Superior temporal gyrus (tissue), 1 donor: ENCODE results near the gene SULF2.

Experiments used
- DNase-seq: peaks from one replicate; pipeline ENCODE4 v3.0.0-alpha.2; 2016; ENCODE audit errors: extremely low spot score

The SULF2 gene

GRCh38 chr20:47669152-47669425 is 116.2 kb downstream of the SULF2 start:
- no peak for DNase-seq

- no peak for DNase-seq
Measured at GRCh38 chr20:47668313-47669151, 116.7 kb downstream of the SULF2 start.

GRCh38 chr20:47667531-47668312 is 117.6 kb downstream of the SULF2 start:
- DNase-seq: no peak

- no peak for DNase-seq
Measured at GRCh38 chr20:47667086-47667485, 118.2 kb downstream of the SULF2 start.

GRCh38 chr20:47666304-47666703 is 119.0 kb downstream of the SULF2 start:
- no peak for DNase-seq

DNA sequence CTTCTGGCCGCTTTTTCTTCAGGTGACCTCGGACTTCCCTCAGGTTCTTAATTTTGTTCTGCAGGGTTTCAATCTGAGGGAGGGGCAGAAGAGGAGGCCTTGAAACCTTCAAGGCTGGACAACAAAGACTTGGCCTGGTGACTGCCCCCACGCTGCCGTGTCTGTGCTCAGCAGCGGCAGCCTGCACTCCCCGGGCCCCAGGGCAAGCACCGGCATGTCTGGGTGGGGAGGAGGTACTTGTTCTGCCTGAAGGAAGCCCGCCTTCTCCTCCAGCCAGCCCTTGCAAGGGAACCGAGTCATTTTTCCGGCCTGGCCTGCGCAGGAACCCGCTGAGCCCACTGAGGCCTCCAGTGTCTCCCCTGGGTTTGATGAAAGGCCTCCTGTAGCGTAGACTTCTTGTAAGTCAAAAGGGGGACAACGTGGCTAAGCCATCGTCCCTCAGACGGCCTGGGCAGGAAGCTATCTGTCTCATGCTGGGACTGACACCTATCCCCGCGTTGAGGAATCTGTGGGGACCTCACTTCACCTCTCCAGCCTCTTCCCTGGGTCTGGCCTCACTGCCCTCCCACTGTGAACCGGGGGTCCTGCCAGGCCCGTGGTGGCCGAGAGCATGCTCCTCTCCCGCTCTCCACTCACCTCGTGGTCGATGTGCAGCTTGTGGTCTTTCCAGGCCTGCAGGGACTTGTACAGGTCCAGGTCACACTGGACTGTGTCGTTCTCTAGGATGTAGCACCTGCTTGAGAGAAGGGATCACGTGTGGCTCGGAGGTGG is 119.9 kb downstream of the SULF2 start:
- no peak for DNase-seq

GRCh38 chr20:47664744-47665143 is 120.5 kb downstream of the SULF2 start:
- no peak for DNase-seq

DNA sequence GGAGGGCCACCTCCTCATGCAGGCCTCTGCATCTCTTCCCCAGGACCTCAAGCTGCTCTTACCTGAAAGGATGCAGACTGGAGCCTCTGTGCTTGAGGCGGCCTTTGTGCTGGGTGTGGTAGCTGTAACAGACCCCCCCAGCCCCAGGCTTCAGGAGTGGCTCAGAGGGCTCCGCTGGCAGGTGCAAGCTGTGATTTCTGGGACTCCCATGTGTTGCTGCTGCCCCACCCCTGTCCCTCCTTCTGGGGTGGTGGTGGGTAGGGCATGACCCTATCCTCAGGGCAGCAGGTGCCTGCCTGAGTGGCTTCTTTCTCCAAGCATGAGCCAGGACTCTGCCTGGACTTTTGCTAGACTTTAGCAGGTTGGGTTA is 121.2 kb downstream of the SULF2 start:
- no peak for DNase-seq

- DNase-seq: peak; percentile 85
Measured at GRCh38 chr20:47663354-47664067, 121.8 kb downstream of the SULF2 start.

- DNase-seq: no peak
Measured at GRCh38 chr20:47662483-47663353, 122.6 kb downstream of the SULF2 start.

DNA sequence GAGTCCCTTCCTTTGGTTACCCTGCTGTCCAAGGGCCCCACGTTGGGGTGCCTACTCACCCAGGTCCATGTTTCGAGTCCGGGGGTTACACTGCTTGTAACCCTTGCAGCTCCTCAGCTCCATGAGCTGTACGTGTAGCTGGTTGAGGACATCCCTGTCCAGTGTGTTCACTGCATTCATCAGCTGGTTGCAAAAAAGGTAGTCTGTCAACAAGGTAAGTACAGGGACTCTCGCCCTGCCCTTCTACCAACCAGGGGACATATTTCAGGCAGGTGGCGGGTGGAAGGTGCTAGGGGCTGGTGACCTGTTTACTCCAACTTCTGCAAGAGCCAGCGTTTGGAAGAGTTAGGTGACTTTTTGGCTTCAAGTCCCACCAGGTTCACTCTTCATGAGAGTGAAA is 123.6 kb downstream of the SULF2 start:
- DNase-seq: no peak

- no peak for DNase-seq
Measured at GRCh38 chr20:47660983-47661700, 124.1 kb downstream of the SULF2 start.

DNA sequence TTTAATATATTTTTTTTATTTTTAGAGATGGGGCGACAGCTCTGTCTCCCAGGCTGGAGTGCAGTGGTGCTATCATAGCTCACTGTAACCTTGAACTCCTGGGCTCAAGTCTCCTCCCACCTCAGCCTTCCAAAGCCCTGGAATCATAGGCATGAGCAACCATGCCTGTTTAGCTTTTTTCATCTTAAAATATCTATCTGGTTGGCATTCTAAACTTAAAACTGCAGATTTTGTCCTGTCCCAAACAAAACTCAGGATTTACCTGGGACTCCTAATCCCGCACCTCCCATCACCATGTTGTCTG is 124.7 kb downstream of the SULF2 start:
- no peak for DNase-seq

GRCh38 chr20:47659904-47660601 is 125.2 kb downstream of the SULF2 start:
- no peak for DNase-seq

GRCh38 chr20:47656318-47656717 is 129.0 kb downstream of the SULF2 start:
- DNase-seq: no peak

GRCh38 chr20:47655635-47656034 is 129.6 kb downstream of the SULF2 start:
- DNase-seq: no peak

- no peak for DNase-seq
Measured at GRCh38 chr20:47654370-47654769, 130.9 kb downstream of the SULF2 start.

- no peak for DNase-seq
Measured at GRCh38 chr20:47653869-47654268, 131.4 kb downstream of the SULF2 start.

DNA sequence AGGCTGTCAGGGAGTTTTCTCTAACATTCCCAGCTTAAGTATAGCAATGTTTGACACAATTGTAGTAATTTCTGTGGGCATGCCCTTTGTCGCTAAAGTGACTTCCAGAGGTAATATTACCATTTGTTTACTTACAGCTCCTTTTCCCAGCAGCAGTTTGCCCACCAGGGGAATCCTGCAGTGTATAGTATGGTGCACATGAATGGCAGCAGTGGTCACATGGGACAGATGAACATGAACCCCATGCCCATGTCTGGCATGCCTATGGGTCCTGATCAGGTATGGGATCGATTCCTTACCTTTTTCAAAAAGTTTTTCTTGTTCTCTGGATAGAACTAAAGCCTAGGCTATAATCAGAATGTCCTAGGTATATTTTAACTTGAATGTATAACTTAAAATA is 132.5 kb downstream of the SULF2 start:
- DNase-seq: no peak

GRCh38 chr20:47652301-47652700 is 133.0 kb downstream of the SULF2 start:
- no peak for DNase-seq
